GM21717 (cell line): ENCODE measurements around the gene ERAL1.
"Not testable (repeated sequence)": the region's sequence is repeated elsewhere in the genome, so short reads cannot be mapped to it uniquely, and the experiment has no call there.

ENCODE experiments used
- ATAC-seq: cut with Tn5 transposase; IDR thresholded peaks from one replicate; pipeline ENCODE4 v1.9.1; 2021; ENCODE audit warnings: mild to moderate bottlenecking, moderate library complexity; ENCODE audit not compliant: unreplicated experiment

The ERAL1 gene

GRCh38 chr17:28897769-28898526 lies 43.1 kb downstream of the ERAL1 start:
- no peak for ATAC-seq

DNA sequence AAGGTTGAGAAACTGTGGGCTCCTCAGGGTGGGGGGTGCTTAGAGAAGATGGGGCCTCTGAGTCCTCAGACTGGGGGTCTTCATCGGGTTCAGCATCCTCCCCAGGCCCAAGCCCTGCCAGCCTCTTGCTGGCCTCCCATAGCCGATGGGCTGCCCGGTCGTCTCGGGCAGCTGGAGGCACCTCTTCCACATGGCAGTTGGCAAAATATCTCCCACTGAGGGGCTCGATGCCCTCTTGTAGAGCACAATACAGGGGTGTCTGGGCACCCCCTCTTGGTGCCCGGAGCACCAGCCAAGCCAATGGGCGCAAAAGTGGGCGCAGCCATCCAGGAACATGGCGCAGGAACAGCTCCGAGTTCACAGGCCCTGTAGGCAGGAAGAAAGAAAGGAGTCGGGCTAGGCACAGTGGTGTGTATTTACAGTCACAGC lies 43.7 kb downstream of the ERAL1 start:
- ATAC-seq, result no peak

GRCh38 chr17:28899212-28899815 lies 44.5 kb downstream of the ERAL1 start:
- ATAC-seq, result no peak

DNA sequence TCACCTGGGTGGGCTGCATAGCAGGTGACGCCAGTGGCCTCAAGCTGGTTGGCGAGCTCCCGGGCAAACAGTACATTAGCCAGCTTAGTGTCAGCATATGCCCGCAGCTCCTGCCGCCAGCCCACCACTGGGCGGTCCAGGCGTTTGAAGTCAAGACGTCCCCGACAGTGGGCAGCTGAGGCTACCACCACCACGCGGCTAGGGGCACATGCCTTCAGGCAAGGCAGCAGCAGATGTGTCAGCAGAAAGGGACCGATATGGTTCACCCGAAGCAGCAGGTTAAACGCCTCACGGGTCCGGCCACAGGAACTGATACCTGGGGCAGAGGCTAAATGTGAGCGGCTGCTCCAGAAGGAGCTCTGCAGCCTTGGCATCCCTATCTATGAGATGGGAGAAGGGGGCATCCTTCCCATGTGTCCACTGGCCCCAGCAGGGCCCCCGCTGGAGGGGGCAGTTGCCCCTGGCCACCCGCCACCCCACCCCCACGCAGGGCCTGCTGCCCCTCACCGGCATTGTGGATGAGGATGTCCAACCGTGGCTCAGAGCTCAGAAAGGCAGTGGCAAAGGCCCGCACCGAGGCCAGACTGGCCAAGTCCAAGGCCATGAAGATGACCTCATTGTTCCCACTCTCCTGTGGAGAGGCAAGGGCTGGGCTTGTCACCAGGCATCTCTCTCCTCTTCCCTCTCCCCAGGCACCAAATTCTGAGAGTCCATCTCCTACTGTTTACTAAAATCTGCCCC lies 46.3 kb downstream of the ERAL1 start:
- no peak for ATAC-seq

- peak; percentile 32 for ATAC-seq
Observed at GRCh38 chr17:28901866-28902818, 47.3 kb downstream of the ERAL1 start.

- peak; percentile 71 for ATAC-seq
Observed at GRCh38 chr17:28902819-28903545, 48.2 kb downstream of the ERAL1 start, which contains the start of gene DHRS13. TSS of gene DHRS13 (minus strand) at chr17:28903079. CDS start at chr17:28902944, 135 bp downstream.

DNA sequence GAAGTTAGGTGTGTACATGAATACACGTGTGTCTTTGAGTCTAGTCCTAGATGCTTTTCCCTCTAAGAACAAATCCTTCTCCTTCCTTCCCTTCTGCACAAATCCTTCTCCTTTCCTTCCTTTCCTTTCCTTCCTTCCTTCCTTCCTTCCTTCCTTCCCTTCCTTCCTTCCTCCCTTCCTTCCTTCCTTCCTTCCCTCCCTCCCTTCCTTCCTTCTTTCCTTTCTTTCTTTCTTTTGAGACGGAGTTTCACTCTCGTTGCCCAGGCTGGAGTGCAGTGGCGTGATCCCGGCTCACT lies 48.7 kb downstream of the ERAL1 start:
- not testable (repeated sequence) for ATAC-seq

GRCh38 chr17:28904800-28905199 lies 50.0 kb downstream of the ERAL1 start:
- no peak for ATAC-seq

DNA sequence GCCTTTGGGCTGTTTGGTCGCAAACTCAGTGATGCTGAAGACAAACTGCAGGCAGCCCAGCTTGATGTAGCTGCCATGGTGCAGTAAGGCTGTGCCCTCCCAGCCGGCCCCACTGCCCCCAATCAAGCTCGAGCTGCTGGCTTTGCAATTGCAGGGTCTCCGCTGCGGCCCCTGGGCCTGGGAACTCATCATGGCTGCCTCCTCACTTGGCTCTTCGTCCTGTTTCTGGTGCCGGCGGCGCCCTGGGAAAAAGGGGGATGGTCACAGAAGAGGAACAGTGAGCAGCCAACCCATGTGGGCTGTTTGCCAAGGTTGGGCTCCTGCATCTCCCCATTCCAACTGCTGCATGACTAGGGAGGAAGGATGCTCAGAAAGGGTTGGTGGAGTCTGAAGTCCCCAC lies 51.5 kb downstream of the ERAL1 start:
- no peak for ATAC-seq

GRCh38 chr17:28906706-28907438 lies 52.1 kb downstream of the ERAL1 start:
- ATAC-seq, result no peak

- ATAC-seq, result no peak
Observed at GRCh38 chr17:28907709-28908475, 53.1 kb downstream of the ERAL1 start.

DNA sequence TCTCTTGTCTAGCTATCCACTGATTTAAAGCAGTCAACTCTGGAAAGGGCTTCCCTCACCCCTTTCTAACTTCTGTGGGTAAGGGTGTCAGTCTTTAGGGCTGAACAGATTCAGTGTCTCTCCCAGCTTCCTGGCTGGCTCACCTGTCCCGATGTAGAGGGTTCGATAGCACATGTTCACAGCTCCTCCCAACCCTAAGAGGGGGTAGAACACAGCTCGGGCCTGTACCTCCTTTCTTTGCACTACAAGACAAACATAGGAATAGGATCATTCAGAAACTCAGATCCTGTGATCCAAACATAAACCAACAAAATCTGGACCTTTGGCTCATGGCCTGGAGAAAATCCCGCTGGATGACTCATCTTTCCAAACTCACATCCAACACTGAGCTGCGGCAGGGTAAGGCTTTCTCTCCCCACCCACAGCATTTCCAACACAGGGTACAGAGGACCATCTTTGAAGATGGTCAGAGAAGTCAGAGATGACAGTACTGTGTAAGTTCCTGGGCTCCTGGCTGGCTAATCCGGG lies 53.9 kb downstream of the ERAL1 start:
- ATAC-seq, result no peak

GRCh38 chr17:28910534-28910933 lies 55.7 kb downstream of the ERAL1 start:
- ATAC-seq, result no peak
